CD4-positive, alpha-beta T cell treated with Interleukin-15 for 1 hour (primary cell): Measurements from ENCODE around the gene SRRM1.
"Not testable (repeated sequence)": the region's sequence is repeated elsewhere in the genome, so short reads cannot be mapped to it uniquely, and the experiment has no call there.

Source experiments
- DNase-seq: peaks from one replicate; pipeline ENCODE4 v3.0.0-alpha.2; 2020

The SRRM1 gene

DNA sequence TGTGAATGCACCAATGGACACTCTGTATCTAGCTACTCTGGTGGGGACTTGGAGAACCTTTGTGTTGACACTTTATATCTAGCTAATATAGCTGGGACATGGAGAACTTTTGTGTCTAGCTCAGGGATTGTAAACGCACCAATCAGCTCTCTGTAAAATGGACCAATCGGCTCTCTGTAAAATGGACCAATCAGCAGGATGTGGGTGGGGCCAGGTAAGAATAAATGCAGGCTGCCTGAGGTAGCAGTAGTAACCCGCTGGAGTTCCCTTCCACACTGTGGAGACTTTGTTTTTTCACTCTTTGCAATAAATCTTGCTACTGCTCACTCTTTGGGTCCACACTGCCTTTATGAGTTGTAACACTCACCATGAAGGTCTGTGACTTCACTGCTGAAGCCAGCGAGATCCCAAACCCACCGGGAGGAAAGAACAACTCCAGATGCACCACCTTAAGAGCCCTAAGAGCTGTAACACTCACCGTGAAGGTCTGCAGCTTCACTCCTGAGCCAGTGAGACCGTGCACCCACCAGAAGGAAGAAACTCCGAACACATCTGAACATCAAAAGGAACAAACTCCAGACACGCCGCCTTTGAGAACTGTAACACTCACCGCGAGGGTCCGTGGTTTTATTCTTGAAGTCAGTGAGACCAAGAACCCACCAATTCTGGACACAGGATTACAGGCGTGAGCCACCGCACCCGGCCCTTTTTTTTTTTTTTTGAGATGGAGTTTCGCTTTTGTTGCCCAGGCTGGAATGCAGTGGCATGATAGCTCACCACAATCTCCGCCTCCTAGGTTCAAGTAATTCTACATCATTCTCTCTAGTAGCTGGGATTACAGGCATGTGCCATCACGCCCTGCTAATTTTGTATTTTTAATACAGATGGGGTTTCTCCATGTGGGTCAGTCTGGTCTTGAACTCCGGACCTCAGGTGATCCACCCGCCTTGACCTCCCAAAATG lies 79.3 kb downstream of the SRRM1 start:
- not testable (repeated sequence) for DNase-seq
